HepG2 (cell line): ENCODE results near the gene MARCHF4. TPM values are rescaled to one million over a fixed set of nuclear protein-coding genes. Genes with fewer than 3 reads are reported as not detected.

Experiments used
- BRF2 ChIP-seq: sonication (generic); formaldehyde crosslinking; IDR thresholded peaks from 2 replicates; pipeline ENCODE4 v1.8.1; 2022; ENCODE audit warnings: mild to moderate bottlenecking, missing genetic modification reagents
- CTCF ChIP-seq: sonication (generic); formaldehyde crosslinking; IDR thresholded peaks from 2 replicates; pipeline ENCODE4 v1.5.0; 2020; ENCODE audit warnings: mild to moderate bottlenecking, missing genetic modification reagents, moderate library complexity
- HOXD1 ChIP-seq: sonication (generic); formaldehyde crosslinking; IDR thresholded peaks from 2 replicates; pipeline ENCODE4 v1.5.0; 2020; ENCODE audit warnings: missing genetic modification reagents
- KDM5B ChIP-seq: sonication (generic); formaldehyde crosslinking; IDR thresholded peaks from 2 replicates; pipeline ENCODE4 v1.4.0; 2020; ENCODE audit warnings: missing genetic modification reagents, mild to moderate bottlenecking, borderline replicate concordance
- RFXAP ChIP-seq: sonication (generic); formaldehyde crosslinking; IDR thresholded peaks from 2 replicates; pipeline ENCODE4 v1.4.0; 2020; ENCODE audit warnings: missing genetic modification reagents, borderline replicate concordance
- ZNF280B ChIP-seq: sonication (generic); formaldehyde crosslinking; IDR thresholded peaks from 2 replicates; pipeline ENCODE4 v1.5.0; 2020; ENCODE audit warnings: missing genetic modification reagents, mild to moderate bottlenecking, borderline replicate concordance
- ZNF83 ChIP-seq: sonication (generic); formaldehyde crosslinking; IDR thresholded peaks from 2 replicates; pipeline ENCODE4 v1.4.0; 2020; ENCODE audit warnings: missing genetic modification reagents, mild to moderate bottlenecking, borderline replicate concordance
- ZNF883 ChIP-seq: sonication (generic); formaldehyde crosslinking; IDR thresholded peaks from 2 replicates; pipeline ENCODE4 v1.5.1; 2020; ENCODE audit warnings: mild to moderate bottlenecking, missing genetic modification reagents; ENCODE audit errors: not compliant biosample characterization
- polyA plus RNA-seq, 8 experiments: library from polyadenylated mRNA; depleted of rRNA in 3 of 8; stranded (reverse) in 7 of 8; unstranded in 1 of 8; fragments of >200 nt; fragmentation: Illumina TruSeq in 4 of 8; extraction: Trizol in 4 of 8; gene quantifications; 2 replicates each; pipeline versions ENCODE4 v1.2.1 to v1.2.3, GENCODE V29; 2011 to 2016; ENCODE audit warnings: low read depth in 4 of 8, missing spikeins in 1 of 8, mixed read lengths in 1 of 8; ENCODE audit not compliant: insufficient read depth in 1 of 8
- total RNA-seq, 5 experiments: library from RNA; depleted of rRNA; stranded (reverse); fragments of >200 nt; fragmentation: Illumina TruSeq; extraction: Trizol; gene quantifications; 2 replicates each; pipeline ENCODE4 v1.2.3, GENCODE V29; 2016; ENCODE audit warnings: low read depth in 1 of 5
- TF ChIP-seq, protein P1 (sequence below): sonication (generic); formaldehyde crosslinking; IDR thresholded peaks from 2 replicates; pipeline ENCODE4 v1.5.0; 2020; ENCODE audit warnings: missing genetic modification reagents
- TF ChIP-seq, protein P2 (sequence below): sonication (generic); formaldehyde crosslinking; IDR thresholded peaks from 2 replicates; pipeline ENCODE4 v1.4.0; 2020; ENCODE audit warnings: missing genetic modification reagents, mild to moderate bottlenecking, borderline replicate concordance

The MARCHF4 gene
- total and polyA plus RNA-seq, 2 of the 13 experiments (the other 11 are each of a cell fraction or from before 2014, with no cell fraction given) = not detected

DNA sequence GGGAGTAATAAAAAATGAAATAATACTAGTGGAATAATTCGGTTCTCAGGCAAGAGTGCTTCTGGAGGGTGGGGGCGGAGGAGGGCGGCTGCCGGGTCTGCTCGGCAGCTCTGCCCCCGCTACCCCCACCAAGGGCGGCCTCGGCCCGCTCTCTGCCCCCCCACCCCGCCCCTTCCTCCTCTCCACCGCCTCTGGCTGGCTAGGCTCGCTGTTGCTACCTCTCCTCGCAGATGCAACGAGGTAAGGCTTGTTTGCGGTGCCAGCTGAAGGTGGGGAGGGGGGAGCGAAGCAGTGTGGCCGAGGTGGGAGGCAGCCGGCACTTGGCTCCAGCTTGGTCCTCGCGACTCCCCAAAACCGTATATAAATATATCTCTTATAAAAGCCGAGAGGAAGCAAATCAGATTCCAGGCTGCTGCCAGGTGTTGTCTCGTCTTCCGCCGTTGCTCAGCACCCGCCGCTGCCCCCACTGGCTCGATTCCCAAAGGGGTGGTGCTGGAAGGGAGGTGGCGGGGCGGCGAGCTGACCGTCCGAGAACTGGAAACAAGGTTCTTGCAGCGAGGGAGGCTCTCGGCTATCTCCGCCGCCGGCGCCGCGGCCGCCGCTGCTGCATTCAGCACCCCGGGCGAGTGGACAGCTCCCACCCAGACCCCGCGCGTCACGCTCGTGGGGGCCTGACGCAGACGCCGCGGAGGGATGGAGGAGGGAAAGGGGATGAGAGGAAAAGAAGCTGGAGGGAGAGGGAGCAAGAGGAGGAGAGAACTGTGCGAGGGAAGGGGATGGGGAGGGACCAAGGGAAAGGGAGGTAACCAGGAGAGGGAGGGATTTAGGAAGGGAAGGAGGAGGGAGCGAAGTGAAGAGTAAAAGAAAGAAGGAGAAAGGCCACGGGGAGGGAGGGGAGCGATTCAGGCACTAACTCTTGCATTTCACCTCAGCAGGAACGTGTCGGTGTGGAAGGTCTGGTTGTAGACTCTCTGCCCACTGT, at the start of gene MARCHF4 (continued):
- peak; percentile 96 for TF ChIP-seq ZNF883 (CRISPR knock-in tag)
- TF ChIP-seq RFXAP (CRISPR knock-in tag) = peak; percentile 83
- TF ChIP-seq, protein P1, sequence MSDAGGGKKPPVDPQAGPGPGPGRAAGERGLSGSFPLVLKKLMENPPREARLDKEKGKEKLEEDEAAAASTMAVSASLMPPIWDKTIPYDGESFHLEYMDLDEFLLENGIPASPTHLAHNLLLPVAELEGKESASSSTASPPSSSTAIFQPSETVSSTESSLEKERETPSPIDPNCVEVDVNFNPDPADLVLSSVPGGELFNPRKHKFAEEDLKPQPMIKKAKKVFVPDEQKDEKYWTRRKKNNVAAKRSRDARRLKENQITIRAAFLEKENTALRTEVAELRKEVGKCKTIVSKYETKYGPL (CRISPR knock-in tag) = peak; percentile 44; the same call in 1 of the 2 replicates
- TF ChIP-seq, protein P2, sequence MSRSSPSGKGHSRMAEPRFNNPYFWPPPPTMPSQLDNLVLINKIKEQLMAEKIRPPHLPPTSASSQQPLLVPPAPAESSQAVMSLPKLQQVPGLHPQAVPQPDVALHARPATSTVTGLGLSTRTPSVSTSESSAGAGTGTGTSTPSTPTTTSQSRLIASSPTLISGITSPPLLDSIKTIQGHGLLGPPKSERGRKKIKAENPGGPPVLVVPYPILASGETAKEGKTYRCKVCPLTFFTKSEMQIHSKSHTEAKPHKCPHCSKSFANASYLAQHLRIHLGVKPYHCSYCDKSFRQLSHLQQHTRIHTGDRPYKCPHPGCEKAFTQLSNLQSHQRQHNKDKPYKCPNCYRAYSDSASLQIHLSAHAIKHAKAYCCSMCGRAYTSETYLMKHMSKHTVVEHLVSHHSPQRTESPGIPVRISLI (CRISPR knock-in tag) = no peak
- peak; percentile 96 for TF ChIP-seq ZNF280B (CRISPR knock-in tag)
- TF ChIP-seq CTCF = no peak
- 0 out of 2 replicates have a peak, but pooled peaks have one; percentile 46 for TF ChIP-seq BRF2 (CRISPR knock-in tag)
- TF ChIP-seq HOXD1 (CRISPR knock-in tag) = peak; percentile 81; the same call in 1 of the 2 replicates
- peak; percentile 89; the same call in 1 of the 2 replicates for TF ChIP-seq ZNF83 (CRISPR knock-in tag)
- TF ChIP-seq KDM5B (CRISPR knock-in tag) = peak; percentile 93; the same call in 1 of the 2 replicates
